IMR-90 (cell line): ENCODE results near the gene RANGRF.

Source experiments
- CTCF ChIP-seq: conservative IDR thresholded peaks from 2 replicates; pipeline ENCODE4 v1.5.1; 2012; ENCODE audit warnings: mild to moderate bottlenecking, low read depth, low read length, improper control_type of control experiment
- ELK1 ChIP-seq: fragments of 150-350 bp; IDR thresholded peaks from 2 replicates; pipeline ENCODE4 v1.6.1; 2016; ENCODE audit warnings: low read depth, mild to moderate bottlenecking, low read length, moderate library complexity, borderline replicate concordance
- POLR2A ChIP-seq: IDR thresholded peaks from 2 replicates; pipeline ENCODE4 v1.6.1; 2012; ENCODE audit warnings: mild to moderate bottlenecking, low read depth, low read length
- RCOR1 ChIP-seq: IDR thresholded peaks from 2 replicates; pipeline ENCODE4 v1.6.1; 2012; ENCODE audit warnings: mild to moderate bottlenecking, low read length, improper control_type of control experiment; ENCODE audit not compliant: insufficient replicate concordance

DNA sequence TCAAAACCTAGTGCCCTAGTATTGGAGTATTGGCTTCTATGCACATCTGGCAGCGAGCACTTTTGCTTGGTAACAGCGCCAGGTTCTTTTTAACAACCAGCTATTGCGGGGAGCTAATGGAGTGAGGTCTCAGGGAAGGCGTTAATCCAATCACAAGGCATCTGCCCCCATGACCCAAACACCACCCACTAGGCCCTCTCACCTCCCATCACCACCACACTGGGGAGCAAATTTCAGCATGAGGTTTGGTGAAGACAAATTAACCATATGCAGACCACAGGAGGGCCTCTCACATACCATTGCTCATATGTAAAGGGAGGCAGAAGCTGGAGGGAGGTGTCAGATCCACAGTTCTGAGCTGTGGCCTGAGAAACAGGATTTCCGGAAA, 50.3 kb downstream of the RANGRF start:
- no peak for TF ChIP-seq ELK1
- TF ChIP-seq POLR2A = no peak
- TF ChIP-seq CTCF = no peak
- TF ChIP-seq RCOR1 = no peak
